ENCODE results near the gene ERCC6L2. TPM values are rescaled to one million over a fixed set of nuclear protein-coding genes. Genes with fewer than 3 reads are reported as not detected.

Gene ERCC6L2
- total and polyA plus RNA-seq, 2 donors (not counting 3 experiments of a cell fraction or from before 2014, with no cell fraction given) = 4.7 to 31.8 TPM

DNA sequence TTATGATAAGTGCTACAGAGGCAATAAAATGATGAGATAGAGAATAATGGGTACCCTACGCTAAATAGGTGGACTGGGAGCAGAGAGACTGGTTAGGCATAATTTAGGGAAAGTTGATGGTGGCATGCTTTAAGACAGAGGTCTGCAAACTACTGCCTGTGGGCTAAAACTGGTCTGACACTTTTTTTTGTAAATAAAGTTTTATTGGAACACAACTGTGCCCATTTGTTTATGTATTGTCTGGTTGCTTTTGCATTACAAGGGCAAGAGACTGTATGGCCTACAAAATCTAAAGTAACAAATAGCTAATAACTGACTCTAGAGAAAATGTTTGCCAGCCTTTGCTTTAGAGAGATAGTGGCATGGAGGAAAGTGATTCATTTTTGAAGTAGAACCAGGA is 2.5 kb downstream of the ERCC6L2 start:
- Histone ChIP-seq H4K20me1 (replicated peaks; ENCODE audit: control insufficient read depth, extremely low read depth, insufficient read depth, low read length) (no peaks in the 10 kb centered on the region), H3K9me3 (replicated peaks; ENCODE audit: control insufficient read depth, insufficient read depth, low read length) (no peaks in the 10 kb centered on the region), H3K9ac (replicated peaks; ENCODE audit: extremely low read depth, insufficient read depth, low read length) (no peak overlapping the region), H3K4me3 (replicated peaks in 1 of 3; ENCODE audit: insufficient read depth in 1 of 3, low read depth in 1 of 3, low read length in 3 of 3) (no peak overlapping the region), H3K79me2 (ENCODE audit: control insufficient read depth, insufficient read depth, low read length) (peaks cover 29% of the 10 kb centered on the region), H3K9me1 (replicated peaks; ENCODE audit: control insufficient read depth, extremely low read depth, insufficient read depth, low read length) (no peaks in the 10 kb centered on the region), H3K4me1 (ENCODE audit: control insufficient read depth, extremely low read depth, insufficient read depth, low read length) (peaks cover 34% of the 10 kb centered on the region), H3K27me3 (ENCODE audit: control insufficient read depth in 2 of 2, insufficient read depth in 2 of 2, low read length in 2 of 2) (no peaks in the 10 kb centered on the region), H3K27ac (ENCODE audit: insufficient read depth, low read depth, low read length) (no peak overlapping the region), H3K4me2 (ENCODE audit: insufficient read depth, low read length) (no peak overlapping the region), H3K36me3 (ENCODE audit: control insufficient read depth in 2 of 2, extremely low read depth in 1 of 2, insufficient read depth in 2 of 2, low read length in 2 of 2) (no peaks in the 10 kb centered on the region), H2AFZ (ENCODE audit: low read depth, low read length) (no peak overlapping the region)
- dilution Hi-C loops (cut with MboI; ENCODE audit: extremely low pct_ligation_motif_present, low sequenced_read_pairs) = no loop called here
- CTCF ChIA-PET = interaction anchor here (1.0 to 1.6 kb wide), 2 partner anchors 142 to 367 kb away, joined by 3 to 4 read pairs; no protein-coding TSS in a partner anchor
- DNase-seq (ENCODE audit: low read depth, low spot score) (no peak), FAIRE-seq (no peak)
- intact Hi-C loops (cut with micrococcal nuclease) = loop anchor here (2.0 to 10.0 kb wide), 5 partner anchors 184 to 693 kb away; no protein-coding TSS in a partner anchor
- POLR2A ChIA-PET = no interaction called here
- TF ChIP-seq FOS (IDR thresholded peaks at IDR 0.05; ENCODE audit: borderline replicate concordance, insufficient read depth, low read length) (no peak), JUN (IDR thresholded peaks at IDR 0.05; ENCODE audit: borderline replicate concordance, insufficient read depth, insufficient read length, low read depth) (no peak), MYC (IDR thresholded peaks at IDR 0.05; ENCODE audit: low read depth, low read length) (no peak)
- TF ChIP-seq, protein P1, sequence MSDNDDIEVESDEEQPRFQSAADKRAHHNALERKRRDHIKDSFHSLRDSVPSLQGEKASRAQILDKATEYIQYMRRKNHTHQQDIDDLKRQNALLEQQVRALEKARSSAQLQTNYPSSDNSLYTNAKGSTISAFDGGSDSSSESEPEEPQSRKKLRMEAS (IDR thresholded peaks at IDR 0.05; ENCODE audit: insufficient read depth, insufficient read length) = no peak
- TF ChIP-seq, protein P2, sequence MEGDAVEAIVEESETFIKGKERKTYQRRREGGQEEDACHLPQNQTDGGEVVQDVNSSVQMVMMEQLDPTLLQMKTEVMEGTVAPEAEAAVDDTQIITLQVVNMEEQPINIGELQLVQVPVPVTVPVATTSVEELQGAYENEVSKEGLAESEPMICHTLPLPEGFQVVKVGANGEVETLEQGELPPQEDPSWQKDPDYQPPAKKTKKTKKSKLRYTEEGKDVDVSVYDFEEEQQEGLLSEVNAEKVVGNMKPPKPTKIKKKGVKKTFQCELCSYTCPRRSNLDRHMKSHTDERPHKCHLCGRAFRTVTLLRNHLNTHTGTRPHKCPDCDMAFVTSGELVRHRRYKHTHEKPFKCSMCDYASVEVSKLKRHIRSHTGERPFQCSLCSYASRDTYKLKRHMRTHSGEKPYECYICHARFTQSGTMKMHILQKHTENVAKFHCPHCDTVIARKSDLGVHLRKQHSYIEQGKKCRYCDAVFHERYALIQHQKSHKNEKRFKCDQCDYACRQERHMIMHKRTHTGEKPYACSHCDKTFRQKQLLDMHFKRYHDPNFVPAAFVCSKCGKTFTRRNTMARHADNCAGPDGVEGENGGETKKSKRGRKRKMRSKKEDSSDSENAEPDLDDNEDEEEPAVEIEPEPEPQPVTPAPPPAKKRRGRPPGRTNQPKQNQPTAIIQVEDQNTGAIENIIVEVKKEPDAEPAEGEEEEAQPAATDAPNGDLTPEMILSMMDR (IDR thresholded peaks at IDR 0.05; ENCODE audit: extremely low read depth in 1 of 2, insufficient read depth in 1 of 2, low read depth in 1 of 2, low read length in 2 of 2) = no peak
- no TSS peak for BruUV-seq (replicated peaks)
